Measurements from ENCODE around the gene FUT3. TPM values are rescaled to one million over a fixed set of nuclear protein-coding genes. Genes with fewer than 3 reads are reported as not detected.

Gene FUT3
- total RNA-seq, 1 donor from 2014 or later, result 16.1 TPM

DNA sequence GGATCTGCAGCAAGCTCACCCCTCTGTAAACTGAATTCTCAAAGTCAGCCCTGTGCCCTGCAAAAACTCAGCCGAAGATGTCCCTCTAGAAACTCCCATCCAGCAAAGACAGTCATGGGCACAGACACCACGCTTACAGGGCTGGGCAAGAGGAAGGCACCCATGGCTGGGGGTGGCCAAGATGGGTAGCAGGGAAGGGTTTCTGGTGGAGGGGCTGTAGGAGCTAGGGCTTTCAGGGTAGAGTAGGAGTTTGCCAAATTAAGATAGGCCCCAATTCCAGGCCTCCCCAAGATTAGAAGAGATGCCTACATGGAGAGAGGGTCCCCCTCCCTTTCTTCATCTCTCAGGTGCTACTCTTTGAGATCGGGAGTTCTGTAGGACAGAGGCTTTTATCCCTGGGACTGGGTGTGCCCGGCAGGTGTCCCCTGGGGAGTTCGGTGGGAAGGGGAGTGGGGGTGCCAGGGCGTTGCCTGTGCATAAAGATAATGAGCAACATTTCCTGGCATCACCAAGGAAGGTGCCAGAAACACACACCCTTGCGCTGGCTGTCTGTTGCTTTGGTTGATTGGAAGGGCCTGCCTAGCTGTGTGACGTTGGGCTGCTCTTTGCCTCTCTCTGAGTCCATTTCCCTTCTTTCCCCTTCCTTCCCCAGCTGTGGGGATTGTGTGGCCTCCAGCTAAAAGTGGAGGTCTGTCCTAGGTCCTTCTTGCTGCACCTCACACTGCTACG lies 37.0 kb downstream of the FUT3 start:
- H3K36me3 ChIP-seq (ENCODE audit: control insufficient read depth, insufficient read depth, low read length), result no peaks in the 10 kb centered on the region
- no peak for FAIRE-seq
- DNase-seq (ENCODE audit: low read depth), result no peak
- TF ChIP-seq, protein P1, sequence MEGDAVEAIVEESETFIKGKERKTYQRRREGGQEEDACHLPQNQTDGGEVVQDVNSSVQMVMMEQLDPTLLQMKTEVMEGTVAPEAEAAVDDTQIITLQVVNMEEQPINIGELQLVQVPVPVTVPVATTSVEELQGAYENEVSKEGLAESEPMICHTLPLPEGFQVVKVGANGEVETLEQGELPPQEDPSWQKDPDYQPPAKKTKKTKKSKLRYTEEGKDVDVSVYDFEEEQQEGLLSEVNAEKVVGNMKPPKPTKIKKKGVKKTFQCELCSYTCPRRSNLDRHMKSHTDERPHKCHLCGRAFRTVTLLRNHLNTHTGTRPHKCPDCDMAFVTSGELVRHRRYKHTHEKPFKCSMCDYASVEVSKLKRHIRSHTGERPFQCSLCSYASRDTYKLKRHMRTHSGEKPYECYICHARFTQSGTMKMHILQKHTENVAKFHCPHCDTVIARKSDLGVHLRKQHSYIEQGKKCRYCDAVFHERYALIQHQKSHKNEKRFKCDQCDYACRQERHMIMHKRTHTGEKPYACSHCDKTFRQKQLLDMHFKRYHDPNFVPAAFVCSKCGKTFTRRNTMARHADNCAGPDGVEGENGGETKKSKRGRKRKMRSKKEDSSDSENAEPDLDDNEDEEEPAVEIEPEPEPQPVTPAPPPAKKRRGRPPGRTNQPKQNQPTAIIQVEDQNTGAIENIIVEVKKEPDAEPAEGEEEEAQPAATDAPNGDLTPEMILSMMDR (IDR thresholded peaks at IDR 0.05; ENCODE audit: insufficient read depth, low read length, severe bottlenecking), result no peak
- H3K4me3 ChIP-seq (ENCODE audit: low read depth, low read length), result no peak overlapping the region
- no peaks in the 10 kb centered on the region for H3K27me3 ChIP-seq (ENCODE audit: control insufficient read depth, insufficient read depth, low read length)

DNA sequence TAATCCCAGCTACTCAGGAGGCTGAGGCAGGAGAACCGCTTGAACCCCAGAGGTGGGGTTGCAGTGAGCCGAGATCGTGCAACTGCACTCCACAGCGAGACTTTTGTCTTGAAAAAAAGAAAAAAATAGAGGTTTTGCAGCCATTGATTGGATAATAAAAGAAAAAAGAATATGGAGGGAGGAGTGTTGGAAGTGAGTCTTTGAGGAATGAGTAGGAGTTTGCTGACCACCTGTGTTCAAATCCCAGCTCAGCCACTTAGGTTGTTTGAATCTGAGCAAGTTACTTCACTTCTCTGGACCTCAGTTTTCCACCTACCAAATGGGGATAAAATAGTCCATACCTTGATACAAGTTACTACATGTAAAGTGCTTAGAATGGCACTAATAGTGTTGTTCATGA lies 40.1 kb downstream of the FUT3 start:
- TF ChIP-seq, protein P1 (IDR thresholded peaks at IDR 0.05; ENCODE audit: insufficient read depth, low read length, severe bottlenecking), result no peak
- FAIRE-seq (no peak), DNase-seq (ENCODE audit: low read depth) (no peak)
- Histone ChIP-seq H3K36me3 (ENCODE audit: control insufficient read depth, insufficient read depth, low read length) (no peaks in the 10 kb centered on the region), H3K4me3 (ENCODE audit: low read depth, low read length) (no peak overlapping the region), H3K27me3 (ENCODE audit: control insufficient read depth, insufficient read depth, low read length) (peaks cover 1% of the 10 kb centered on the region)

DNA sequence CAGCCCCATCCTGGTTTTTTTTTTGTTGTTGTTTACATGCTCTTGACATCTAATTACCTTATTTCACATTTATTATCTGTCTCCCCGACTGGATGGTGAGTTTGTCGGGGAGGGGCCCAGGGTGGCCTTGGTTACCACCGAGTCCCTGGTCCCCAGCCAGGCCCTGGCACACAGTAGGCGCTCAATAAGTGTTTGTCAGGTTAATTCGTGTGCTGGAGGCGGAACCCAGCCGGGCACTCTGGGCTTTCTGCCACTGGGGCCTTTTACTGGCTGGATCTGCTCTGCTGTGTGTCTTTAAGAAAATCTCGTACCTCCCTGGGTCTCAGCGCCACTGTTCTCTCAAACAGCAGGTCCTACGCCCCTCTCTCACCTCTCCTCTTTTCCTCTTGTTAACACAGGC lies 41.8 kb downstream of the FUT3 start:
- no peak for DNase-seq (ENCODE audit: low read depth)
- no peaks in the 10 kb centered on the region for H3K36me3 ChIP-seq (ENCODE audit: control insufficient read depth, insufficient read depth, low read length)
- H3K27me3 ChIP-seq (ENCODE audit: control insufficient read depth, insufficient read depth, low read length), result peaks cover 5% of the 10 kb centered on the region
- H3K4me3 ChIP-seq (ENCODE audit: low read depth, low read length), result no peak overlapping the region
- TF ChIP-seq, protein P1 (IDR thresholded peaks at IDR 0.05; ENCODE audit: insufficient read depth, low read length, severe bottlenecking), result no peak
- FAIRE-seq, result no peak

DNA sequence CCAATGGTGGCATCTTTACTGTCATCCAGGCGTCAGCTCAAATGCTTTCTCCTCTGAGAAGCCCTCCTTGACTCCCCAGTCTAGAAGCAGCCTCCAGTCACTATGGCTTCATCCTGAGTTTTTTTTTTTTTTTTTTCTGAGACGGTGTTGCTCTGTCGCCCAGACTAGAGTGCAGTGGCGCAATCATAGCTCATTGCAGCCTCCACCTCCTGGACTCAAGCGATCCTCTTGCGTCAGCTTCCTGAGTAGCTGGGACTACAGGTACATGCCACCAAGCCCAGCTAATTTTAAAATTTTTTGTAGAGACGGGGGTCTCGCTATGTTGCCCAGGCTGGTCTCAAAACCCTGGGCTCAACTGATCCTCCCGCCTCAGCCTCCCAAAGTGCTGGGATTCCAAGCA lies 42.2 kb downstream of the FUT3 start:
- peak; percentile 14 for DNase-seq (ENCODE audit: low read depth)
- TF ChIP-seq, protein P1 (IDR thresholded peaks at IDR 0.05; ENCODE audit: insufficient read depth, low read length, severe bottlenecking), result no peak
- FAIRE-seq, result no peak
- H3K36me3 ChIP-seq (ENCODE audit: control insufficient read depth, insufficient read depth, low read length), result no peaks in the 10 kb centered on the region
- peaks cover 5% of the 10 kb centered on the region for H3K27me3 ChIP-seq (ENCODE audit: control insufficient read depth, insufficient read depth, low read length)
- H3K4me3 ChIP-seq (ENCODE audit: low read depth, low read length), result no peak overlapping the region

DNA sequence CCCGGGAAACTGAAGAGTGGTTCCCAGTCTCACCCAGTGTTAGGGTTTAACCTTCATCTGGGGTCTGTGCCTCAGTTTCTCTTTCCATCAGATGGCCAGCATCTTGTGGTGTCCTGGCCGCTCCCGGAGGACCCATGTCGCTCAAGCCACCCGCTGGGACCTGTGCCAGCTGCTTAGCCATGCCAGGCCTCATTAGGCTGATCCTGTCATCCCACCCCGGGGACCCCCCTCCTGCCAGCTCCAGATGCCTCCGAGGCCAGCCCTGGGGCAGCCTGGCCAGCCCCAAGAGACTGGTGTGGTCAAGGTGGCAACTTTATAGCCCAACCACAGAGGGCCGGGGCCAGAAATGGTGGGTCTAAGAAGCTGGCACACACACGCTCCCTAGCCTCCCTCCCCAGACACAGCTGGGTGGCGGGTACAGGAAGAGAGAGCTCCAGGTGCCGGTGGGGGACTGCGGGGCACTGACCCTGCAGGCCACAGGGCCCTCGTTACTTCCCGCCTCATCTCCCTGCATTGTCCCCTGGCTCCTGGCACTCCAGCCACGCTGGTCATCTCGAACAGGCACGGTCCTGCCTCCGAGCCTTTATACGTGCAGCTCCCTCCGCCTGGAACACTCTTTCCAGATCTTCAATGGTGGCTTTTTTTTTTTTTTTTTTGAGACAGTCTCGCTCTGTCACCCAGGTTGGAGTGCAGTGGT lies 43.0 kb downstream of the FUT3 start:
- H3K4me3 ChIP-seq (ENCODE audit: low read depth, low read length), result no peak overlapping the region
- DNase-seq (ENCODE audit: low read depth) (no peak), FAIRE-seq (no peak)

More for the DNA sequence above, 43.0 kb downstream of the FUT3 start:
- TF ChIP-seq, protein P1 (IDR thresholded peaks at IDR 0.05; ENCODE audit: insufficient read depth, low read length, severe bottlenecking), result no peak
- Histone ChIP-seq H3K36me3 (ENCODE audit: control insufficient read depth, insufficient read depth, low read length) (no peaks in the 10 kb centered on the region), H3K27me3 (ENCODE audit: control insufficient read depth, insufficient read depth, low read length) (peaks cover 5% of the 10 kb centered on the region)

Measured in bronchial epithelial cell (primary cell).